A549 (cell line): Measurements from ENCODE around the gene CEACAM16. TPM values are rescaled to one million over a fixed set of nuclear protein-coding genes. Genes with fewer than 3 reads are reported as not detected.
"Not testable (repeated sequence)": the region's sequence is repeated elsewhere in the genome, so short reads cannot be mapped to it uniquely, and the experiment has no call there.

Experiments used
- ATAC-seq, 2 experiments: fragments of 200-7000 bp in 1 of 2; fragments of >200 bp in 1 of 2; cut with Nextera tagmentation in 1 of 2; cut with Tn5 transposase in 1 of 2; 3 replicates each; pipeline versions ENCODE4 v1.8.0 to v1.9.1; 2018 to 2020; ENCODE audit warnings: mild to moderate bottlenecking in 1 of 2, moderate library complexity in 1 of 2
- CTCF ChIA-PET: fragments of 300-600 bp; sonication (Branson Sonifier 250); formaldehyde crosslinking; extraction: SDS; loops from one replicate; lab custom pipeline; 2021; ENCODE audit warnings: antibody characterized with exemption, inconsistent platforms; lab: Yijun Ruan, JAX
- POLR2A ChIA-PET: fragments of 350-600 bp; formaldehyde crosslinking; extraction: SDS; loops from one replicate; lab custom pipeline; 2021; ENCODE audit warnings: antibody characterized with exemption, inconsistent platforms; lab: Yijun Ruan, JAX
- DNase-seq, 2 experiments: peaks; one replicate each; pipeline versions ENCODE4 v3.0.0 to v3.0.0-alpha.2; 2011 to 2016; ENCODE audit warnings: low read depth in 1 of 2, low spot score in 1 of 2
- FAIRE-seq: peaks from 2 replicates; lab custom pipeline; 2011; peaks lifted over from hg19 to GRCh38; lab: Jason Lieb, UNC
- H3K27ac ChIP-seq, 2 experiments: fragments of >200 bp; sonication (Bioruptor Twin); formaldehyde crosslinking; 3 replicates each; pipeline ENCODE4 v1.5.1; 2016 to 2017
- H3K4me1 ChIP-seq: fragments of >200 bp; sonication (Bioruptor Twin); formaldehyde crosslinking; 3 replicates; pipeline ENCODE4 v1.6.1; 2016
- H3K4me2 ChIP-seq: fragments of >200 bp; sonication (Bioruptor Twin); formaldehyde crosslinking; 3 replicates; pipeline ENCODE4 v1.6.1; 2016
- H3K4me3 ChIP-seq: fragments of >200 bp; sonication (Bioruptor Twin); formaldehyde crosslinking; 3 replicates; pipeline ENCODE4 v1.5.1; 2016
- H3K9me3 ChIP-seq: fragments of >200 bp; sonication (Bioruptor Twin); formaldehyde crosslinking; 3 replicates; pipeline ENCODE4 v1.6.1; 2016
- CTCF ChIP-seq: fragments of >200 bp; sonication (Bioruptor Twin); formaldehyde crosslinking; IDR thresholded peaks from 3 replicates; pipeline ENCODE4 v1.5.1; 2016
- ELK1 ChIP-seq: fragments of 150-350 bp; IDR thresholded peaks from 2 replicates; pipeline ENCODE4 v1.6.1; 2014; ENCODE audit warnings: low read depth, mild to moderate bottlenecking, low read length
- EP300 ChIP-seq, 2 experiments: fragments of >200 bp; sonication (Bioruptor Twin); formaldehyde crosslinking; IDR thresholded peaks; 2 replicates in 1 of 2; 3 replicates in 1 of 2; pipeline ENCODE4 v1.6.1; 2016 to 2017
- FOSL2 ChIP-seq, 2 experiments: fragments of 450-650 bp in 1 of 2; fragments of >200 bp in 1 of 2; sonication (Bioruptor Twin) in 1 of 2; formaldehyde crosslinking; IDR thresholded peaks; 2 replicates each; pipeline versions ENCODE4 v1.5.0 to v1.6.1; 2016 to 2020; ENCODE audit warnings: mild to moderate bottlenecking in 1 of 2, moderate library complexity in 1 of 2
- GATA3 ChIP-seq: IDR thresholded peaks from 2 replicates; pipeline ENCODE4 v1.6.1; 2012; ENCODE audit warnings: borderline replicate concordance
- HOXB13 ChIP-seq: fragments of 250-450 bp; sonication (Bioruptor Pico); IDR thresholded peaks from 2 replicates; pipeline ENCODE4 v1.5.0; 2020; ENCODE audit warnings: low read depth, mild to moderate bottlenecking, moderate library complexity
- KDM1A ChIP-seq: fragments of 200-600 bp; sonication (generic); IDR thresholded peaks from 2 replicates; pipeline ENCODE4 v1.6.1; 2016; ENCODE audit warnings: low read depth, mild to moderate bottlenecking
- MAX ChIP-seq: IDR thresholded peaks from 2 replicates; pipeline ENCODE4 v1.6.1; 2012
- MYC ChIP-seq: IDR thresholded peaks from 2 replicates; pipeline ENCODE4 v1.6.1; 2012; ENCODE audit warnings: mild to moderate bottlenecking, inconsistent platforms, low read length, improper control_type of control experiment, borderline replicate concordance
- NFE2L2 ChIP-seq: fragments of 150-350 bp; conservative IDR thresholded peaks from 2 replicates; pipeline ENCODE4 v1.6.1; 2014; ENCODE audit warnings: low read length
- PBX3 ChIP-seq: IDR thresholded peaks from 2 replicates; pipeline ENCODE4 v1.6.1; 2012
- RARB ChIP-seq: fragments of 250-450 bp; sonication (Bioruptor Pico); IDR thresholded peaks from 2 replicates; pipeline ENCODE4 v1.8.0; 2021; ENCODE audit warnings: mild to moderate bottlenecking, moderate library complexity
- RCOR1 ChIP-seq: fragments of 150-350 bp; IDR thresholded peaks from 2 replicates; pipeline ENCODE4 v1.6.1; 2014; ENCODE audit warnings: antibody characterized with exemption, low read length, low read depth
- RFX5 ChIP-seq: fragments of 450-650 bp; IDR thresholded peaks from 2 replicates; pipeline ENCODE4 v1.7.1; 2014; ENCODE audit warnings: antibody characterized with exemption, mild to moderate bottlenecking, moderate library complexity
- RNF2 ChIP-seq: fragments of 200-600 bp; sonication (generic); IDR thresholded peaks from 2 replicates; pipeline ENCODE4 v1.6.1; 2016; ENCODE audit warnings: low read depth, mild to moderate bottlenecking, antibody characterized with exemption, moderate library complexity, borderline replicate concordance
- SREBF2 ChIP-seq: fragments of 450-650 bp; IDR thresholded peaks from 2 replicates; pipeline ENCODE4 v1.6.1; 2014; ENCODE audit warnings: mild to moderate bottlenecking, moderate library complexity
- TFCP2L1 ChIP-seq: fragments of 250-450 bp; sonication (Bioruptor Pico); IDR thresholded peaks from 2 replicates; pipeline ENCODE4 v1.5.0; 2021; ENCODE audit warnings: mild to moderate bottlenecking
- TP53 ChIP-seq: fragments of 250-450 bp; sonication (Bioruptor Pico); IDR thresholded peaks from 2 replicates; pipeline ENCODE4 v1.5.0; 2021; ENCODE audit warnings: mild to moderate bottlenecking, moderate library complexity
- ZNF302 ChIP-seq: fragments of 250-450 bp; sonication (Bioruptor Pico); IDR thresholded peaks from 2 replicates; pipeline ENCODE4 v1.9.0; 2021; ENCODE audit warnings: inconsistent platforms, mild to moderate bottlenecking, moderate library complexity
- WGBS: methylation state at CpG from one replicate; pipeline ENCODE4 v1.1.6; 2017; ENCODE audit errors: missing lambda C conversion rate; 5-methylcytosine and 5-hydroxymethylcytosine counted together
- polyA plus RNA-seq, 4 experiments: library from polyadenylated mRNA; depleted of rRNA in 3 of 4; stranded (reverse); fragments of >200 nt; fragmentation: RNase III in 1 of 4; extraction: RNeasy Plus Mini Kit Qiagen cat#74134 plus additional on column Dnase treatment in 1 of 4; gene quantifications; 2 replicates in 3 of 4; 3 replicates in 1 of 4; pipeline ENCODE4 v1.2.3, GENCODE V29; 2011 to 2017
- TF ChIP-seq, protein P1 (sequence below): fragments of 250-450 bp; sonication (Bioruptor Pico); IDR thresholded peaks from 2 replicates; pipeline ENCODE4 v1.5.0; 2021; ENCODE audit warnings: mild to moderate bottlenecking, moderate library complexity, borderline replicate concordance

Gene CEACAM16
- polyA plus RNA-seq, 2 of the 4 experiments (the other 2 are of a cell fraction) = not detected

DNA sequence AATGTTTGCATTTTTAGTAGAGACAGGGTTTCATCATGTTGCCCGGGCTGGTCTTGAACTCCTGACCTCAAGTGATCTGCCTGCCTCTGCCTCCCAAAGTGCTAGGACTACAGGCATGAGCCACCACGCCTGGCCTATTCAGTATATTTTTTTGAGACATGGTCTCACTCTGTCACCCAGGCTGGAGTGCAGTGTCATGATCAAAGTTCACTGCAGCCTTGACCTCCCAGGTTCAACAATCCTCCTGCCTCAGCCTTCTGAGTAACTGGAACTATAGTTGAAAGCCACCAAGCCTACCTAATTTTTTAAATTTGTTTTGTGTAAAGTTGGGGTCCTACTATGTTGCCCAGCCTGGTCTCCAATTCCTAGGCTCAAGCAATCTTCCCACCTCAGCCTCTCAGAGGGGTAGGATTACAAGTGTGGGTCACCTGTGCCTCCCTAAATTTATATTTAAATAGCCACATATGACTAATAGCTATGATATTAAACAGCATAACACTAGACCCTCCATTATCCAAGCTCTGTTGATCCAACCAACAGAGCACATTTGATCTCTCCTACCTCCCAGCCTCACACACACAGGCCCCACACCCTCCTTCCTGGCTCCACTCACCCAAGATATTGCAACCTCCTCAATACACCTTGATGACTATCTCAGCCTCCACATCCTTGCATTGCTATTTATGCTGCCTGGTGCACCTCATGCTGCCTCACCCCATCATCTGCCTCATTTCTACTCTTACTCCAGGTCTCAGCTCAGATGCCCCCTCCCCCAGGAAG is 29.8 kb upstream of the CEACAM16 start (continued):
- no peak for TF ChIP-seq TFCP2L1
- TF ChIP-seq FOSL2 (IDR thresholded peaks at IDR 0.05) = no peak
- TF ChIP-seq FOSL2 (CRISPR knock-in tag; IDR thresholded peaks at IDR 0.05) = no peak
- no peak for TF ChIP-seq RARB
- no peak for TF ChIP-seq ZNF302 (CRISPR knock-in tag)

DNA sequence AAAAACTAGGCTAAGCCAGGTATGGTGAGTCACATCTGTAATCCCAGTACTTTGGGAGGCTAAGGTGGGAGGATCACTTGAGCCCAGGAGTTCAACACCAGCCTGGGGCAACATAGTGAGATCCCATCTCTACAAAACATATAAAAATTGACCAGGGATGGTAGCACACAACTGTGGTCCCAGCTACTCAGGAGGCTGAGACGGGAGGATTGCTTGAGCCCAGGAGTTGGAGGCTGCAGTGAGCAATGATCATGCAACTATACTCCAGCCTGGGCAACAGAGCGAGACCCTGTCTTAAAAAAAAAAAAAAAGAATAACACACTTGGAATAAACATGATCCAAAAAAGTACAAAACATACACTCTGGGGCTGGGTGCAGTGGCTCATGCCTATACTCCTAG is 28.9 kb upstream of the CEACAM16 start:
- 87% methylated on average over 2 of the region's 2 CpGs for WGBS
- H3K9me3 ChIP-seq, H3K4me1 ChIP-seq, H3K4me3 ChIP-seq, FAIRE-seq, DNase-seq, POLR2A ChIA-PET, H3K4me2 ChIP-seq, ATAC-seq: not testable (repeated sequence)
- peak overlapping the region in 1 of 2 experiments; percentile 29; a peak in 2 of 6 replicates for H3K27ac ChIP-seq
- CTCF ChIA-PET = interaction anchor here (1.3 to 15.7 kb wide), 2 partner anchors 11 to 114 kb away, joined by 3 to 180 read pairs; no protein-coding TSS in a partner anchor

GRCh38 chr19:44671400-44671799 is 27.6 kb upstream of the CEACAM16 start, which contains the start of gene CEACAM19:
TSS of gene CEACAM19 (plus strand) at chr19:44671482. CDS start at chr19:44671932, 450 bp downstream.
- peak; percentile 11 to 26; a peak in 4 of 6 replicates for ATAC-seq
- CTCF ChIA-PET = interaction anchor here (1.3 to 15.7 kb wide), 3 partner anchors 12 to 100 kb away, joined by 3 to 180 read pairs (median 5); no protein-coding TSS in a partner anchor
- Histone ChIP-seq H3K4me1 (peaks cover 7% of the 10 kb centered on the region; the same call in 1 of the 3 replicates), H3K27ac (peak within 1 kb of the TSS in 1 of 2 experiments; percentile 34; a peak in 2 of 6 replicates), H3K4me2 (no peak within 1 kb of the TSS), H3K9me3 (no peaks in the 10 kb centered on the region), H3K4me3 (no peak within 1 kb of the TSS)
- TF ChIP-seq KDM1A = peak; percentile 87
- TF ChIP-seq GATA3 = no peak
- TF ChIP-seq RCOR1 = no peak
- TF ChIP-seq ELK1 = no peak
- TF ChIP-seq PBX3 = no peak
- no peak for TF ChIP-seq ZNF302 (CRISPR knock-in tag)
- no peak for TF ChIP-seq EP300 (IDR thresholded peaks at IDR 0.05)
- WGBS = 83% methylated on average over 2 of the region's 2 CpGs
- POLR2A ChIA-PET = no interaction called here
- FAIRE-seq = no peak
- DNase-seq = no peak

DNA sequence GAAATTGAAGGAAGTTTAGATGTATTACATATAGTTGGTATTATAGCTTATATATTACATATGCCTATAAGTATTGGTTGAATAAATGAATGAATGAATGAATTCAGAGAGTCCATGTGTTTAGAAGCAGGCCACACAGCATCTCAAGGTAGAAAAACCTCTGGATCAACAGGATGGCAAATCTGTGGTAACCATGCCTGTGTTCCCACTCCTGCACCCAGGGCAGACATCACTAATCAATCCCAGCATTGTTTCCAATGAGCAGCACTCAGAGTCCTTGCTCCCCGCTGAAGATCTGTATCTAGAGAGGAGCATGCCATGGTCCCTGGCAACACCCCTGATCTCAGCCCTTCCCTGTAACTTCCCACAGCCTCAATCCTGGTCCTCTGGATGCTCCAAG is 26.7 kb upstream of the CEACAM16 start:
- peak overlapping the region in 1 of 2 experiments; percentile 3; a peak in 1 of 6 replicates for H3K27ac ChIP-seq
- CTCF ChIA-PET = interaction anchor here (1.3 to 15.7 kb wide), 3 partner anchors 13 to 102 kb away, joined by 3 to 180 read pairs (median 5); no protein-coding TSS in a partner anchor

More for the DNA sequence above, 26.7 kb upstream of the CEACAM16 start:
- ATAC-seq (no peak; a peak in 1 of 6 replicates), DNase-seq (no peak), FAIRE-seq (no peak)
- no peak overlapping the region for H3K4me3 ChIP-seq
- no peak overlapping the region for H3K4me2 ChIP-seq
- H3K9me3 ChIP-seq = no peaks in the 10 kb centered on the region
- TF ChIP-seq MYC (no peak), ELK1 (no peak), CTCF (no peak), RFX5 (no peak), MAX (no peak), TP53 (no peak), NFE2L2 (no peak), ZNF302 (CRISPR knock-in tag) (no peak), HOXB13 (CRISPR knock-in tag) (no peak), RNF2 (no peak), SREBF2 (no peak)
- TF ChIP-seq, protein P1, sequence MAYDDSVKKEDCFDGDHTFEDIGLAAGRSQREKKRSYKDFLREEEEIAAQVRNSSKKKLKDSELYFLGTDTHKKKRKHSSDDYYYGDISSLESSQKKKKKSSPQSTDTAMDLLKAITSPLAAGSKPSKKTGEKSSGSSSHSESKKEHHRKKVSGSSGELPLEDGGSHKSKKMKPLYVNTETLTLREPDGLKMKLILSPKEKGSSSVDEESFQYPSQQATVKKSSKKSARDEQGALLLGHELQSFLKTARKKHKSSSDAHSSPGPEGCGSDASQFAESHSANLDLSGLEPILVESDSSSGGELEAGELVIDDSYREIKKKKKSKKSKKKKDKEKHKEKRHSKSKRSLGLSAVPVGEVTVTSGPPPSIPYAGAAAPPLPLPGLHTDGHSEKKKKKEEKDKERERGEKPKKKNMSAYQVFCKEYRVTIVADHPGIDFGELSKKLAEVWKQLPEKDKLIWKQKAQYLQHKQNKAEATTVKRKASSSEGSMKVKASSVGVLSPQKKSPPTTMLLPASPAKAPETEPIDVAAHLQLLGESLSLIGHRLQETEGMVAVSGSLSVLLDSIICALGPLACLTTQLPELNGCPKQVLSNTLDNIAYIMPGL (CRISPR knock-in tag) = no peak
- POLR2A ChIA-PET = no interaction called here
- H3K4me1 ChIP-seq = peaks cover 14% of the 10 kb centered on the region
- 94% methylated on average over 1 of the region's 1 CpG for WGBS
